Stimulated activated CD8-positive, alpha-beta memory T cell treated with anti-CD3 and anti-CD28 coated beads, Interleukin-4, amount 100 ng/mL, for 1 hour (primary cell): ENCODE results near the gene VSIR.

ENCODE experiments used
- DNase-seq, 2 donors: peaks; one replicate each; pipeline ENCODE4 v3.0.0-alpha.2; 2020; ENCODE audit warnings: low read depth in 2 of 2, low spot score in 1 of 2

Gene VSIR

DNA sequence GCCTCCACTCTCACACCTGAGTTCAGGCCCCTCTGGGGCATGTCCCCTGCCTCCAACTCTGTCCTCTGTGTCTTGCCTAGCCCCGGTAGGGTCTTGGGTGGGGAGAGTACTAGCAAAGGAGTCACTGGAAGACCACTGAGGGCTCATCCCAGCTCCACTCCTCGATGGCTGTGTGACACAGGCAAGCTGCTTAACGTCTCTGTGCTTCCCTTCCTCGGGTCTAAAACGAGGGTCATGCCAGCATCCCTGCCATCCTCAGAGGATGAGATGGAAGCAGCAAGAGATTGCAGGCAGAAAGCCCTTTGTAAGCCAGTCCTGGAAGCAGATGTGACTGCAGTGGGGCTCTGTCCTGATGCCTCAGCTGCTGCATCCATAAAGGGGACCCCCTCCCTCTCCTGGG is 38.5 kb downstream of the VSIR start:
- DNase-seq: no peak

DNA sequence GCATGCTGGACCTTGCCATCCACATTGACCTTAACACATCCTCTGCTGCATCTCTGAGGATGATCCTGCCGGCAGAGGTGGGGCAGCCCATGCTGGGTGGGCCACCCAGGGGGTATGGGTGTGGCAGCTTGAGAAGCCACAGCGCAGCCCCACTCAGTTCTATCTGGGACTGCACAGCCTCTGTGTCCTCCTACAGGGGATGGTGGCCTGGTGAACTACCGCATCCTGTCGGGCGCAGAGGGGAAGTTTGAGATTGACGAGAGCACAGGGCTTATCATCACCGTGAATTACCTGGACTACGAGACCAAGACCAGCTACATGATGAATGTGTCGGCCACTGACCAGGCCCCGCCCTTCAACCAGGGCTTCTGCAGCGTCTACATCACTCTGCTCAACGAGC is 41.5 kb downstream of the VSIR start:
- no peak for DNase-seq

DNA sequence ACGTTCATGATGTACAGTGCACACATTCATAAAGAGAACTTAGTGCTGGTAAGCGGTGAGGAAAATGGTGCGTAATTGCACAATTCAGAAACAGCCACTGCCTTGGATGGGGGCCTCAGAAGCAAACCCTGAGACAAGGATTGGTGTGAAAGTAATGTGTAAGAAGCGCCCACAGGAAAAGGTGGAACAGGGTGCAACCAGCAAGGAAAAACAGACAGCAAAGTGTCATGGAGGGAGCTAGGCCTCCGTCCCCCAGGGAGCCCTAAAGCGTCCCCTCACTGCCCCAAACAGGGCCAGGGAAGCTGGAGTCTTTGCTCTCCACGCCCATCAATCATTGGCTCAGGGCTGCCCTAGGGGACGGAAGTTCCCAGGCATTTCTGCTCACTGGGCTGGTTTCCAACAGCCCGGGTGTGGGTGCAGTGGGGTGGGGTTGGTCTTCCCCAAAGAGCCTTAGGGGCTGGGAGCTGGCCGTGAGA is 44.1 kb downstream of the VSIR start:
- no peak for DNase-seq

DNA sequence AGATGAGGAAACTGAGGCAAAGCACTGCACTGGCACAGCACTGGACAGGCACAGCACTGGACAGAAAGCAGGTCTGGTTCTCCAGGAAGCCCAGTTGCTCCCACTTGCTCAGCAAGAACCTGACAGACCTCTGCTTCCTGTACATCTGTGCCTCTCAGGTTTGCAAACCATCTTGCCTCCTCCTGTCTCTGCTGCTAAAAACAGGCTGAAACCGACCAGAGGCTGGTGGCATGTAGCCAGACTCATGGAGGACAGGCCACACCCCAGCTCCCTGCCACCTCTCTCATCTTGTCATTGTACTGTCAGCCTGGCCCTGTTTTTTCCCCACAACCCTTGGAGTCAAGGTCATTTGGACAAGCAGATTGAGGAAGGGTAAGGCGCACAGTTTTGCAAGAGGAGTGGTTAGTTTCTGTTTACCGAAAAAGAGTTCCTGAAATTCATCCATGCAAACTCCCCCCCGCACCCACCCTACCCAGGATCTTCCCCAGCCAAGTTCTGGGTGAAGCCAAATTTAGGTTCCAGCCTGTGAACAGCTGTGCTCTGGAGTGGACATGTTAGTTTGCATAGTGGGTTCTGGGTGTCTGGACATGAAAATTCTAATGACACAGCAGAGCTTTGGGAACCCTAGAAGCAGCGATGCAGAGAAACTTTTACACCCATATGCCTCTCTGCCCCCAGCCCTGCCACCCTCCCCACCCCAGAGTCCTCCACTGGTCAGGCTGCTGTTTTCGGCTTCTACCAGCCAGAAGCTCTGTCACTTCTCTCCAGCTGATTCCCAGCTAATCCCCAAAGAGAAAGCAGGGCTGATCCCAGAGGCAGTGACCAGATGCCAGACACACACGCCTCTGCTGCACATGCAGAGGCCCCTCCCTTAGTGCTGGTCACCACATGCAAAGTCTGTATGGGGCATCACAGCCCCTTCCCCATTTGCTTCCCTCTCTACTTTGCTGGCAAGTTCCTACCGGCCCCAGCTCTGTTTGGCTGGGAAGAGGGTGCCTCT is 45.3 kb downstream of the VSIR start:
- DNase-seq: peak in 1 of 2 donors; percentile 41

DNA sequence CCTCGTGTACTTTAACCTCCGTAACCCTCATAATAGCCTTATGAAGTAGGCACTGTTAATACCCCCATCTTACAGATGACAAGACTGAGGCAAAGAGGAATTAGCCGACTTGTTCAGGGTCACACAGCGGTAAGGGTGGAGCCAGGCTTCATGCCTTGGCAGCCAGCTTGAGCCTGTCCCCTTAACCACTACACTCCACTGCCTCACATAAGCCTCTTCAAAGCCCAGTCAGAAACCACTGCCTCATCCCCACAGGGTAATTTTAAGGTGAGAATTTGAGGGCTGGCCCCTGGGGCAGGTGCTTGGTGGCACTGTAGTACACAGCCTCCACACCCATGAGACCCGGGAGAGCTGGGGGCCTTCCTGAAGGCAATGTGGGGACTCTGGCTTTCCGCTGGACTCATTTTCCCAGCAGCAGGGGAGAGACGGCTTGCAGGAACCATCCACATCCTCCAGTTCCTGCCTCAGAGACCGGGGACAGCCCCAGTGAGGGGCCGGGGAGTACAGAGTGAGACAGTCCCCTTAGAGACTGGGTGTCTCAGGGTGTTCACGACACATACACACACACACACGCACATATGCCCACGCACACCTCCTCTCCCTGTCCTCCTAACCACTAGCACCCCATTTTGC is 46.1 kb downstream of the VSIR start:
- no peak for DNase-seq

DNA sequence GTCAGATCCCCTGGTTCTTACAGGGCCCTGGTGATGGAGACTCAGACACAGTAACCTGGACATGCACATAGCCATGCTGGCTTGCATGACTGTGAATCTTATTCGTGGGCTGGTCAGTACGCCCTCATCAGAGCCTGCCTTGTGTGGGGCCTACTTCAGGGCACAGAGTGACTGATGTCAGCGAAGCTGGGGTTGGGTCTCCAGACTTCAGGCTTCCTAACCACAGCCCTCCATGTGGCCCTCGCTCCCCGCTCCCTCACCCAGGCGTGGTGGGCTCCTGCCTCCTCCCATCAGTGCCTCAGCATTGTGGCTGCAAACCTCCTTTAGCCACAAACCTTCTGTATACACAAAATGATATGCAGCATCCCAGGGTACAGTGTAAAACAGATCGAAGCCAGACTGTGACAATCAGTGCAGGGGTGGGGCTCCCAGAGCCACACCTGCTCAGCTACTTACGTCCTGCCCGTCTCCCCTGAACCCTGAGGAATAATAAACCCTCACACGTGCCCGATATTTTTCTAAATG is 46.7 kb downstream of the VSIR start:
- no peak for DNase-seq

DNA sequence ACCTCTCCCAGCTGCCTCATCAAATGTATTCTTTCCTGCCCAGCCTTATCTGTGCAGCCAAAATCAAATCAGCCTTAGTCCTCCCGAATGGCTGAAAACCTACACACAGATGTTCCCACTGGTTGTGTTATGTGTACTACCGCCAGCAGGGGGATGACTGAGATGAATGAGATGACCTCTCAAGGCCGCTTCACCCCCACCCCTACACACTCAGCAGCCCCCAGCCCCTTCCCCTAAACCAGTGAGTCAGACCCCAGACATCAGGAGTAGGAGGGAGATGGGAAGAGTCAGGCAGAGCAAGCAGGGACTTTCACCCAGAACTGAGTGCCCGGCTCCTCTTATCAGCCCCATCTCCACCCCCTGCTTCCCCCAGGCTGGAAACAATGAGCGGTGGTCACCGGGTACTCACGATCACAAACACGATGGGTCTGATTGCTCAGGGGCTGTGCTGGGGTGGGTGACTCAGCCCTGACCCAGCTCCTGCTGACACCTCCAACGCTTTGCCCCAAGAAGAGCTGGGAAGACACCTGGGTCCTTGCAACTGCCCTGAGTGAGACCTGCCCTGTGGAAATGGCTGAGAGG is 47.2 kb downstream of the VSIR start:
- peak in 1 of 2 donors; percentile 44 for DNase-seq

DNA sequence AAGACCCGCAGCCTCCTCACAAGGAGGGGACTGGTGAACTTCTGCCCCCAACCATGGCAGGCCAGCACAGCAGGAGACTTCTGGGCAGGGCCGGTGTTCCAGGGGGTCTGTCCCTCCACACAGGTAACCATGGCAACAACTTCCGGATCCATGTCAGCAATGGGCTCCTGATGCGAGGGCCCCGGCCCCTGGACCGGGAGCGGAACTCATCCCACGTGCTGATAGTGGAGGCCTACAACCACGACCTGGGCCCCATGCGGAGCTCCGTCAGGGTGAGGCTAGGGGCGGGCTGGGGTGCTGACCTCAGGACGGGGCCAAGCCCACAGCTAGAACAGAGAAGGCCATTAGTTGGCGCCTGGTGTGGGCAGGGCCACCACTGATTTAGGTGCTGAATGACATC is 48.1 kb downstream of the VSIR start:
- no peak for DNase-seq

DNA sequence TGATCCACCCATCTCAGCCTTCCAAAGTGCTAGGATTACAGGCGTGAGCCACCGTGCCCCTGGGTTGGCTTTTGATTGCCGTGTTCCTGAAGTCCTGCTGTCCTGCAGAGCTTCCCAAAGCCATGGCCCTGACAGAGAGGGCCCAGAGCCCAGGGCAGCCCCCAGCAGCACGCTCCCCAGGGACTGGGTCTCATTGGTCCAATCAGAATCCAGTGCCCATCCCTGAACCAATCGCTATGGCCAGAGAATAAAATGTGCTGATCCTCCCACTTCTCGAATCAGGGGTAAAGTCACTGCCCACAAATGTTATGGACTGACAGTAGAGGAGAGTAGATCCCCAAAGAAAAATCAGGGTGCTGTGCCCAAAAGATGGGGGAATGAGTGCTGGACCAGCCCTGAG is 48.8 kb downstream of the VSIR start:
- no peak for DNase-seq

DNA sequence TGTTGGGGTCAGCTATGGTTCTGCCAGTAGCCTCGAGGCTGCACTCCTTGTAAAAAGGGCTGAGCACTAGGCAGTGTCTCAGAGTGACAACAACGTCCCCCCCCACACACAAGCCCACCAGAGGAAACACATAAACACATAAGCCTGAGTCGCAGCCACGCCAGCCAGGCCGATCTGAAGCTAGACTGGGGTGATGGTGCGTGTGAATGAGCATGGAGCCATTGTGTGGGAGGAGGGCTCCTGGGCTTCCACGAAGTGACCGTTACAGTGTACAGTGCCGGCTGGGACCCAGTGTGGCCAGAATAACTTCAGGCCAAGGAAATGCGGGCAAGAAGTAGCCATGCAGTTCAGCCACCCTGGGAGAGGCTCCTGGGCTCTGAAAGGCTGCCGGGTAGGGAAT is 50.0 kb downstream of the VSIR start:
- no peak for DNase-seq

DNA sequence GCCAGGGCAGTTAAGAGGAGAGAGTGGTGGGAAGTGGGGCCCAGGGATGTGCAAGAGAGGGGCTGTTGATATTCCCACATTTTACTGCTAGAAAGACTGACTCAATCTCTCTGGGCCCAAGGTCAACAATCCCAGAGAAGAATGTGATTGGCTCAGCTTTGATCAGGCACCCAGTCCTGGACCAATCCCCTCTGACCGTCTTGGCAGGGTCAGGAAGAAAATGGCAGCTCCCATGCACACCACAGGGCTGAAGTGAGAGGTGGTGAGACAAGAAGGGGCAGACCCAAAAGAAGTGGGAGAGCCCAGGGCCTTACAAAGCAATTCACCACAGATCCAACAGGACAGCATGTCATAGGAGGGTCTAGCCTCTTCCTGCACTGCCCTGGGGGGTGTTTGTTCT is 50.5 kb downstream of the VSIR start:
- no peak for DNase-seq

DNA sequence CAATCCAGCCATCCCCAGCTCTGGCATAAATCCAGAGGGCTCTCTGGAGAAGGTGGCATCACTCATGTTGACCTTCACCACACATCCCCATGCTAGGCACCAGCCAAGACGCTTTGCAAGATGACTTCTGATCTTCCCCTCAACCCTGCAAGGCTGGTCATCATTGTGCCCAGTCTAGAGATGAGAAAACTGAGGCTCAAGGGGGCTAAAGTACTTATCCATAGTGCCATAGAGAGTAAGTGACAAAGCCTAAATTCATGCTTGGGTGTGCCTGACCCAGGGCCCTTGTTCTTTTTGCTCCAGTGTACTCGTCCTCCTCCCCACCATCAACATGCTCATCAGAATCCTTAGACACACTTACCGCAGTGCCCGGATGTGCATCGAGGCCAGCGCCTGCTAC is 52.0 kb downstream of the VSIR start:
- DNase-seq: no peak

DNA sequence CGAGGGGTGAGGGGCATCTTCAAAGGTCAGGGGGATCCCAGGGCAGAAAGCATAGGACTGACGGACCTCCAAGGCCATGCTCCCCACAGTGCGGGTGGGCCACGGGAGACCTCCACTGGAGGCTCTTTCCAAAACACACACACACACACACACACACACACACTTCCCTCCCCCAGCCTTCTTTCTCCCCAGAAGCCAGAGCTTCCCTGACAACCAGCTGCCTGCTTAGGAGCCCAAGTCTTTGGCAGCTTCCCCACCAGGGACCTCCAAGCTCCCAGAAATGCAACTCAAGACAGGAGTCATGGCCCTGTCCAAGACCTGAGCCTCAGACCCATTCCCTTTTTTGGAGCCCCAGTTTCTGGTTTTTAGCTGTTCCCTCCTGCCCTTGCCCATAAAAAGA is 53.0 kb downstream of the VSIR start:
- no peak for DNase-seq

DNA sequence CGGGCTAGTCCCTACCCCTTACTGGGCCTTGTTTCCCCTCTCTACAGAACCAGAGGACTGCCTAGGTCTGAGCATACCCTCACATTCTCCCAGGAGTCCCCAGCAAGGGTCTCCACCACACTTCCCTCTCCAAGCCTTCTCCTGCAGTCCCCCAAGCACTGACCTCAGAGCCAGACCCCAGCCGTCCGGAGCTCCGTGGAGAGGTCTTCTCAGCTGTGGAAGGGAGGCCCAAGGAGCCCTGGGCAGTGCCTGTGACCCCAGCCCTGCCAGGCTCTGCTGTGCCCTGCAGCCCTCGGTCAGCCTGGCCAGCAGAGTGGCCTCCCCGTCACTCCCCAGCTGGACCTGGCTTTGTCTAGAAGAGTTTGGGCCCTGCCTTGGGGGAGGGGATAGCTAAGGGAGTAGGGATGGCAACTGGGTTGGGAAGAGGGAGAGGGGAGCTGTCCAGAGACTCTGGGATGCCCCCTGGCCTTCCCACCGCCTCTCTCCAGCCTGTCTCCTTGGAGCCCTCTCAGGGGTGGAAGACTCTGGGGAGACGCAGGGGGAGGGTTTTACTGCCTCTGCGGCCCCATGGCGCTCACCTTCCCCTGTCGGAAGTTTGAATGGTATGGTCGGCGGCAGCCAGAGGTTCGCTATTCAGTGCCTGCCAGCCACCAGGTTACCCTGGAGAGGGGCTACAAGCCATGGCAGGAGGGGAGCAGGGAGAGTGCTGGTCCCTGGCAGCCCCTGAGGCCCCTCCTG is 53.7 kb downstream of the VSIR start, which contains the start of gene C10orf105:
Gene C10orf105, minus strand, starts transcription at position 315 of the 738 bp plus-strand sequence. CDS start 3,441 bp downstream, outside the sequence.
- no peak for DNase-seq

DNA sequence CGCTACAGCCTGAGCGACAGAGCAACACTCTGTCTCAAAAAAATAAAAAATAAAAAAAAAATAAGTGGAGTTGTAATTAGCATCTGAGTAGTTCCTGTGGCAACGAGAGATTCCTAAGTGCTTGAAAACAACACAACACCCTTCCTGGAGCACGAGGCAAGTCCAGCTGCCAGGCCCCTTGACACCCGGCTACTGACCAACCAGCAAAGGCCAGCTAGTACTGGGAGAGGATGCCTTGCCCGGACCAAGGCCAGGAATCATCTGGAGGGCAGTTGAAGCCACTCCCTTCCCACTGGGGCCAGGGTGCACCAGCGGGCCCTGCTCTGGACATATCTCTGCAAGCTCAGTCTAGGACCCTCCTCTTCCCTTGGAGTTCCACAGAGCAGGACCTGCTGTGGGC is 54.3 kb downstream of the VSIR start:
- no peak for DNase-seq

DNA sequence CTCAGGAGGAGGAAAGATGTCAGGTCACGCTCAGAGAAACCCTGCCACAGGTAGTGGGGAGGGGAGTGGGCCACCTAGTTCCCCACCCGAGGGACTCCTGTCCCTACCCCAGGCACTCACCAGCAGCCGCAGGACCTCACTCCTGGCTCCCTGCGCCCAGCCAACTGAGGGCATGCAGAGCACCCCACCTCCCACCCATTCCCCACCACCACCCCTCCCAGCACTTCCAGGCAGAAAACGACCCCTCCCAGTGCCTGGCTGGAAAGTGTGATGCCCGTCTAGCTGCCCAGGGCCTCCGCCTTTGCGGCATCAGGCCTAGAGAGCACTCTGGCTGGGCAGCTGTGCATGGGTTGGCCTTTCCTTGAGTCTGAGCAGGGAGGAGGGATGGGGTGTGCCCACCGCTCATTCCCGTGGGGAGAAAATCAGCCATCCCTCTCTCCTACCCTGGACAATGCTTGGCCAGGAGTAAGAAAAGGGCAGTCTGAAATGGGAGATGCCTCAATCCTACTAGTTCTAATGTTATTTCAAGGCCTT is 55.1 kb downstream of the VSIR start:
- DNase-seq: no peak

DNA sequence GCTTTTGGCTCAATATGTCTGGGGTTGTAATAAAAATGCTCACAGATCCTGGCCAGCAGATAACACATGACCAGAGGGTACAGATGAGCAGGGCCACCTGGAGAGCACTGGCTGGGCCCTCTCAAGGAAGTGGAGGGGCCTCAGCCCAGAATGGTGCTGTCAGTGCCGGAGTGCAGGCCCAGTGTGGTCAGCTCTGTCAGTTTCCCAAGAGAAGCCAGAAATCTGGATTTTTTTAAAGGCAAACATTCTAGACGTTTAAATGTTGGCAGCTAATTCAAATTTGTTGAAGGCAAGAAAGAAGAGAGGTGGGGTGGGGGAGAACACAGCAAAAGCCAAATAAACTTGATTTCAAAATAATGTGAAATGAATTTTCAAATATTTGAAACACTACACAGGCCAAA is 55.8 kb downstream of the VSIR start:
- DNase-seq: no peak

DNA sequence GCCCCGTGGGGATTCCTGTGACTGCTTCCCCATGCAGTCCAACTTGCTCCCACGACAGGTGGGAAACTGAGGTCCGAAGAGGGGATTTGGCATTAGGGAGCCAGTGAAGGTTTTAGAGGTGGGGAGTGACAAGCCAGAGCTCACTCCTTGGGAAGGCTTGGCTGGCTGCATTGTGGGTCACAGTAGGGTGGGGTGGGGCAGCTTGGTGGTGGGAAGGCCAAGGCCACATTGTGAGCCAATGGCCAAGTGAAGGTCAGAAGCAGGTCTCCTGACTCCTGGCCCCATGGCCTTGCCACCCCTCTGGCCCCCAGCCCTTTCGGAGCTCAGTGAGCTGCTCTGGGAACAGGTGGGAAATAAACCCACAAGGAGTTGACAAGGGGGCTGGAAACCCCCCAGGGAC is 56.3 kb downstream of the VSIR start:
- no peak for DNase-seq

DNA sequence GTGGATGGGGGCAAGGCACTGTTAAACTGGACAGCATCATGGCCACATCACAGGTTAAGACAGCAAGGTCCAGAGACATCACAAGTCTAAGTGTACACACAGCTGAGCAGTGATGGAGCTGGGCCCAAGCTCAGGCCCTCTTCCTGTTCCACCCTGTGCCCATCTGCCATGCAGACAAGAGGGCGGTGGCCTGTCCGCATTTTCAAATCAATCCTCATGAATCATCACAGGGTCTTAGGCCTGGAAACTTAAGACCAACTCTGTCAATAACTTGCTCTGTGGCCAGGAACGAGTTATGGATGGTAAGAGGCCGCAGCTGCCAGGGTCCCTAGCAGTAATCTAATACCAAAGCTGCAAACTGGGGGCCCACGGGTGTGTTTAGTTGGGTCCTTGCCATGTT is 56.9 kb downstream of the VSIR start:
- no peak for DNase-seq

DNA sequence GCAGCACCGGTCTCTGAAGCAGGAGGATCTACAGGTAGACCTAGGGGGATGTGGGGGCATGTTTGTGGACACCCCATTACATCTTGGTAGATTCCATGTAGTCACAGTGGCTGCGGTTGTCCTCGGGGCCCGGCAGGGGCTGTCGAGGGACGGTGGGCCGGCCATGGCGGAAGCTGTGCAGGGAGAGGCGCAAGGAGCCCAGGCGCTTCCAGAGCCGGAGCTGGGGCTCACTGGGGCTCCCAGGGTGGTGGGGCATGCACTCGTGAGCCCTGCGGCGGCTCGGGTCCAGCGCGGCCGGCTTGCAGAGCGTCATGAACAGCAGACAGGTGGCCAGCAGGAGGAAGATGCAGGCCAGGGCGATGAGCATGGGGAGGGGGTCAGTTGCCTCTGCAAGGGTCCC is 57.5 kb downstream of the VSIR start:
- no peak for DNase-seq

DNA sequence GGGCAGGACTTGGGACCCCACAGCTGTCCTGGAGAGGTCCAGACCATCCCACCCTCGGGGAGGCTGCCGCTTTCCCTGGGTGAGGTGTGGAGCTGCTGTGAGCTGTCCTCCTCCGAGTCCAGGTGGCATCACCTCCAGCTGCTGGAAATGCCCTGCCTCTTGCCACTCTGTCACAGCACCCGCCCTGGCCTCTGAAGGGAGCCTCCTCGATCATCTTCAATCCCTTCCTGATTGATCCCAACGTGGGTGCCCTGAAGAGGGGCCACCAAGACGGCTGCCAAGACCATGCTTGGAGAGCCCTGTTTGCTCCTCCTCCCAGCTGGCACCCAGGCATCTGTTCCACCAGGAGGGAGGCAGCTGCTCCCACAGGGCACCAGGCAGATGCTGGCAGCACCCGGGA is 58.3 kb downstream of the VSIR start:
- no peak for DNase-seq
